Testis (tissue), 2 donors: ENCODE data around the gene SELENOW.

Source experiments
- CTCF ChIP-seq, 3 experiments: fragments of 450-650 bp in 2 of 3; fragments of 200-600 bp in 1 of 3; sonication (generic) in 1 of 3; IDR thresholded peaks; one replicate each; pipeline ENCODE4 v1.5.1; 2016 to 2019; ENCODE audit warnings: antibody characterized with exemption in 3 of 3, mild to moderate bottlenecking in 2 of 3, moderate library complexity in 1 of 3
- POLR2A ChIP-seq: fragments of 450-650 bp; IDR thresholded peaks from one replicate; pipeline ENCODE4 v1.6.1; 2017; ENCODE audit warnings: antibody characterized with exemption, mild to moderate bottlenecking, moderate library complexity

GRCh38 chr19:47749326-47749725 lies 29.2 kb upstream of the SELENOW start:
- no peak for TF ChIP-seq CTCF (IDR thresholded peaks at IDR 0.05)
- TF ChIP-seq POLR2A = no peak
